SK-N-SH treated with all-trans-retinoic acid at 6 μM for 48 hours (cell line): Measurements from ENCODE around the gene BRINP1.
"Not testable (repeated sequence)": the region's sequence is repeated elsewhere in the genome, so short reads cannot be mapped to it uniquely, and the experiment has no call there.

Experiments
- CREB5 ChIP-seq: fragments of 250-450 bp; sonication (Bioruptor Pico); IDR thresholded peaks from 2 replicates; pipeline ENCODE4 v1.5.1; 2020; ENCODE audit warnings: low read depth, mild to moderate bottlenecking, moderate library complexity
- CSDC2 ChIP-seq: fragments of 250-450 bp; sonication (Bioruptor Pico); IDR thresholded peaks from 2 replicates; pipeline ENCODE4 v1.5.0; 2020; ENCODE audit warnings: mild to moderate bottlenecking, moderate library complexity
- ESRRG ChIP-seq: fragments of 250-450 bp; sonication (Bioruptor Pico); IDR thresholded peaks from 2 replicates; pipeline ENCODE4 v1.6.1; 2021; ENCODE audit warnings: mild to moderate bottlenecking
- PATZ1 ChIP-seq: fragments of 250-450 bp; sonication (Bioruptor Pico); IDR thresholded peaks from 2 replicates; pipeline ENCODE4 v1.8.0; 2020; ENCODE audit warnings: mild to moderate bottlenecking, moderate library complexity, borderline replicate concordance
- RARB ChIP-seq: fragments of 250-450 bp; sonication (Bioruptor Pico); IDR thresholded peaks from 2 replicates; pipeline ENCODE4 v1.8.0; 2021; ENCODE audit warnings: mild to moderate bottlenecking, moderate library complexity
- TSHZ2 ChIP-seq: fragments of 250-450 bp; sonication (Bioruptor Pico); IDR thresholded peaks from 2 replicates; pipeline ENCODE4 v1.5.0; 2020; ENCODE audit warnings: mild to moderate bottlenecking, moderate library complexity
- ZFP3 ChIP-seq: fragments of 250-450 bp; sonication (Bioruptor Pico); IDR thresholded peaks from 2 replicates; pipeline ENCODE4 v1.5.0; 2020; ENCODE audit warnings: mild to moderate bottlenecking, moderate library complexity
- ZFP30 ChIP-seq: fragments of 450-650 bp; formaldehyde crosslinking; IDR thresholded peaks from 2 replicates; pipeline ENCODE4 v1.5.0; 2022; ENCODE audit warnings: mild to moderate bottlenecking, moderate library complexity
- ZNF565 ChIP-seq: fragments of 450-650 bp; formaldehyde crosslinking; conservative IDR thresholded peaks from 2 replicates; pipeline ENCODE4 v1.5.0; 2020; ENCODE audit warnings: low read depth, mild to moderate bottlenecking, moderate library complexity
- ZNF70 ChIP-seq: fragments of 450-650 bp; formaldehyde crosslinking; IDR thresholded peaks from 2 replicates; pipeline ENCODE4 v1.5.0; 2020; ENCODE audit warnings: mild to moderate bottlenecking, moderate library complexity

- not testable (repeated sequence) for TF ChIP-seq CSDC2; ZNF70 (CRISPR knock-in tag); ESRRG (CRISPR knock-in tag); TSHZ2; ZFP30 (CRISPR knock-in tag); RARB; ZNF565; CREB5 (CRISPR knock-in tag); ZFP3; PATZ1 (CRISPR knock-in tag)
Measured at GRCh38 chr9:119169222-119169621, 200.0 kb downstream of the BRINP1 start.
